ENCODE data around the gene GJC2.

- TF ChIP-seq GATA2 (IDR thresholded peaks at IDR 0.05; ENCODE audit: low read depth, low read length) (no peak), GATA3 (IDR thresholded peaks at IDR 0.05; ENCODE audit: low read depth, low read length) (no peak)
Measured at GRCh38 chr1:228131766-228132165, 18.0 kb upstream of the GJC2 start.

Measured in SH-SY5Y (cell line).